ENCODE results near the gene TREH. TPM values are rescaled to one million over a fixed set of nuclear protein-coding genes. Genes with fewer than 3 reads are reported as not detected.

Gene TREH
- total RNA-seq, 1 donor from 2014 or later, result 0.25 TPM

- H3K27me3 ChIP-seq, result no peaks in the 10 kb centered on the region
- peaks cover 54% of the 10 kb centered on the region for H3K4me1 ChIP-seq
- H3K36me3 ChIP-seq, result peaks cover 0 to 42% of the 10 kb centered on the region in 2 donors
- TF ChIP-seq POLR2AphosphoS5 (IDR thresholded peaks at IDR 0.05; ENCODE audit: insufficient read depth in 1 of 2, low read depth in 1 of 2), result no peak
- TF ChIP-seq, protein P1, sequence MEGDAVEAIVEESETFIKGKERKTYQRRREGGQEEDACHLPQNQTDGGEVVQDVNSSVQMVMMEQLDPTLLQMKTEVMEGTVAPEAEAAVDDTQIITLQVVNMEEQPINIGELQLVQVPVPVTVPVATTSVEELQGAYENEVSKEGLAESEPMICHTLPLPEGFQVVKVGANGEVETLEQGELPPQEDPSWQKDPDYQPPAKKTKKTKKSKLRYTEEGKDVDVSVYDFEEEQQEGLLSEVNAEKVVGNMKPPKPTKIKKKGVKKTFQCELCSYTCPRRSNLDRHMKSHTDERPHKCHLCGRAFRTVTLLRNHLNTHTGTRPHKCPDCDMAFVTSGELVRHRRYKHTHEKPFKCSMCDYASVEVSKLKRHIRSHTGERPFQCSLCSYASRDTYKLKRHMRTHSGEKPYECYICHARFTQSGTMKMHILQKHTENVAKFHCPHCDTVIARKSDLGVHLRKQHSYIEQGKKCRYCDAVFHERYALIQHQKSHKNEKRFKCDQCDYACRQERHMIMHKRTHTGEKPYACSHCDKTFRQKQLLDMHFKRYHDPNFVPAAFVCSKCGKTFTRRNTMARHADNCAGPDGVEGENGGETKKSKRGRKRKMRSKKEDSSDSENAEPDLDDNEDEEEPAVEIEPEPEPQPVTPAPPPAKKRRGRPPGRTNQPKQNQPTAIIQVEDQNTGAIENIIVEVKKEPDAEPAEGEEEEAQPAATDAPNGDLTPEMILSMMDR (IDR thresholded peaks at IDR 0.05), result no peak
- no peak for TF ChIP-seq POLR2A (IDR thresholded peaks at IDR 0.05)
- H3K4me3 ChIP-seq, result no peak overlapping the region
- DNase-seq (ENCODE audit: extremely low spot score in 2 of 2), result no peak
- H3K27ac ChIP-seq, result no peak overlapping the region
- no peaks in the 10 kb centered on the region for H3K9me3 ChIP-seq
- intact Hi-C loops (cut with DNase I), result no loop called here
Measured at GRCh38 chr11:118627566-118627965, 51.9 kb downstream of the TREH start.

- Histone ChIP-seq H3K4me1 (peaks cover 63% of the 10 kb centered on the region), H3K9me3 (no peaks in the 10 kb centered on the region), H3K4me3 (no peak overlapping the region), H3K36me3 (peaks cover 0 to 34% of the 10 kb centered on the region in 2 donors), H3K27ac (no peak overlapping the region), H3K27me3 (no peaks in the 10 kb centered on the region)
- no peak for DNase-seq (ENCODE audit: extremely low spot score in 2 of 2)
- intact Hi-C loops (cut with DNase I), result no loop called here
- no peak for TF ChIP-seq POLR2A (IDR thresholded peaks at IDR 0.05)
- no peak for TF ChIP-seq POLR2AphosphoS5 (IDR thresholded peaks at IDR 0.05; ENCODE audit: insufficient read depth in 1 of 2, low read depth in 1 of 2)
- TF ChIP-seq, protein P1 (IDR thresholded peaks at IDR 0.05), result no peak
Measured at GRCh38 chr11:118625976-118626375, 53.5 kb downstream of the TREH start.

- TF ChIP-seq POLR2A (IDR thresholded peaks at IDR 0.05) (no peak), POLR2AphosphoS5 (IDR thresholded peaks at IDR 0.05; ENCODE audit: insufficient read depth in 1 of 2, low read depth in 1 of 2) (no peak)
- TF ChIP-seq, protein P1 (IDR thresholded peaks at IDR 0.05), result no peak
- Histone ChIP-seq H3K9me3 (no peaks in the 10 kb centered on the region), H3K27ac (no peak overlapping the region), H3K27me3 (no peaks in the 10 kb centered on the region), H3K36me3 (peaks cover 0 to 34% of the 10 kb centered on the region in 2 donors), H3K4me1 (peaks cover 65% of the 10 kb centered on the region), H3K4me3 (no peak overlapping the region)
- no peak for DNase-seq (ENCODE audit: extremely low spot score in 2 of 2)
- intact Hi-C loops (cut with DNase I), result no loop called here
Measured at GRCh38 chr11:118625036-118625690, 54.3 kb downstream of the TREH start.

GRCh38 chr11:118623269-118623655 lies 56.2 kb downstream of the TREH start:
- H3K9me3 ChIP-seq, result no peaks in the 10 kb centered on the region
- no peak for DNase-seq (ENCODE audit: extremely low spot score in 2 of 2)
- peaks cover 66% of the 10 kb centered on the region for H3K4me1 ChIP-seq
- peaks cover 0 to 30% of the 10 kb centered on the region in 2 donors for H3K36me3 ChIP-seq
- peak overlapping the region; percentile 90 for H3K27ac ChIP-seq
- H3K4me3 ChIP-seq, result no peak overlapping the region
- intact Hi-C loops (cut with DNase I), result no loop called here
- TF ChIP-seq POLR2A (IDR thresholded peaks at IDR 0.05), result no peak
- TF ChIP-seq POLR2AphosphoS5 (IDR thresholded peaks at IDR 0.05; ENCODE audit: insufficient read depth in 1 of 2, low read depth in 1 of 2), result peak in 1 of 2 donors; percentile 35
- no peaks in the 10 kb centered on the region for H3K27me3 ChIP-seq

DNA sequence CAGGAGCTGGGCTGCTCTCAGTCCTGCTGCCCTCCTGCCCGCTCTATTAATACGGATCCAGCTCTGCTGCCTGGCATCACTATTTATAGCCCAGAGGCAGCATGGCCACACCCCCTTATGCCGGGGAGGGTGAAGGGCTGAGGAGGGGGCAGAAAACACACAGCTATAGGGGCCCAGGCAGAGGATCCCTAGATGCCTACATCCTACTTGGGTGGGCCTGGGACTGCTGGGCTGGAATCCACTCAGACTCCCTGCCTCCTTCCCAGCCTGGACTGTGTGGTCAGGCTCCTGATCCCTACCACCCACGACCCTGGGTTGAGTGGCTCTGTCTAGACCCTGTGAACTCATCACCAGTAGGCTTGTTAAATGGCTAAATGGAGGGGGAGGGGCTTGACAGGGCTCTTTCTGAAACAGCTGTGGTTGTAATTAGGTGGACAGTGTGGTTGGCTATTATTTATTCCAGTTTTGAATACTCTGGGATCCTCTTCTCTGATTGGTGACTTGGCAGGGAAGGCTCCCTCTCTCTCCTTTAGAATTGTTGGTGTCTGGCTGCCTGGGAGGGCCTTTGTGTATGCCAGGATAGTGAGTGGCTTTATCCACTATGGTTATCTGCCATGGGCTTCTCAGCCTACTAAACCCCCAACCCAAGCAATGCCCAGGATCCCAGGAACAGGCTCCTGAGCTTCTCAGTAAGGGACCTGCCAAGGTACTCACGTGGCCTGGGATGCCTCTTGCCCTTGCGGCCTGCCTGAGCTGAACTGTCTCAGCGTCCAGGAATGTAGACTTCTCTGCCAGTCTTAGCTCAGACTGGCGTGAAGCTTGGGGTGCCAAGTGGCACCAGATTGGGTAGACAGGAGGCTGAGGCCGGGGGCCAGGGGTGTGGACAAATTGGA lies 56.8 kb downstream of the TREH start:
- no peak for TF ChIP-seq POLR2A (IDR thresholded peaks at IDR 0.05)
- peak in 1 of 2 donors; percentile 23 for TF ChIP-seq POLR2AphosphoS5 (IDR thresholded peaks at IDR 0.05; ENCODE audit: insufficient read depth in 1 of 2, low read depth in 1 of 2)
- Histone ChIP-seq H3K4me3 (peak overlapping the region in 1 of 2 donors; percentile 55), H3K36me3 (peaks cover 0 to 26% of the 10 kb centered on the region in 2 donors), H3K27ac (peak overlapping the region; percentile 90), H3K4me1 (peaks cover 70% of the 10 kb centered on the region), H3K27me3 (no peaks in the 10 kb centered on the region), H3K9me3 (no peaks in the 10 kb centered on the region)
- intact Hi-C loops (cut with DNase I), result no loop called here
- no peak for DNase-seq (ENCODE audit: extremely low spot score in 2 of 2)

All from vagina (tissue), 2 donors.